ENCODE measurements around the gene FIP1L1. TPM values are rescaled to one million over a fixed set of nuclear protein-coding genes. Genes with fewer than 3 reads are reported as not detected.
A peak's percentile ranks its signal among the peaks of the same experiment; 100 is the strongest.

The FIP1L1 gene
- total and polyA plus RNA-seq, 9 of the 15 experiments (the other 6 are each of a cell fraction or from before 2014, with no cell fraction given) = 34.6 to 137 (median 72.0) TPM

GRCh38 chr4:53489279-53489889 is 111.9 kb downstream of the FIP1L1 start (continued):
- TF ChIP-seq, protein P1, sequence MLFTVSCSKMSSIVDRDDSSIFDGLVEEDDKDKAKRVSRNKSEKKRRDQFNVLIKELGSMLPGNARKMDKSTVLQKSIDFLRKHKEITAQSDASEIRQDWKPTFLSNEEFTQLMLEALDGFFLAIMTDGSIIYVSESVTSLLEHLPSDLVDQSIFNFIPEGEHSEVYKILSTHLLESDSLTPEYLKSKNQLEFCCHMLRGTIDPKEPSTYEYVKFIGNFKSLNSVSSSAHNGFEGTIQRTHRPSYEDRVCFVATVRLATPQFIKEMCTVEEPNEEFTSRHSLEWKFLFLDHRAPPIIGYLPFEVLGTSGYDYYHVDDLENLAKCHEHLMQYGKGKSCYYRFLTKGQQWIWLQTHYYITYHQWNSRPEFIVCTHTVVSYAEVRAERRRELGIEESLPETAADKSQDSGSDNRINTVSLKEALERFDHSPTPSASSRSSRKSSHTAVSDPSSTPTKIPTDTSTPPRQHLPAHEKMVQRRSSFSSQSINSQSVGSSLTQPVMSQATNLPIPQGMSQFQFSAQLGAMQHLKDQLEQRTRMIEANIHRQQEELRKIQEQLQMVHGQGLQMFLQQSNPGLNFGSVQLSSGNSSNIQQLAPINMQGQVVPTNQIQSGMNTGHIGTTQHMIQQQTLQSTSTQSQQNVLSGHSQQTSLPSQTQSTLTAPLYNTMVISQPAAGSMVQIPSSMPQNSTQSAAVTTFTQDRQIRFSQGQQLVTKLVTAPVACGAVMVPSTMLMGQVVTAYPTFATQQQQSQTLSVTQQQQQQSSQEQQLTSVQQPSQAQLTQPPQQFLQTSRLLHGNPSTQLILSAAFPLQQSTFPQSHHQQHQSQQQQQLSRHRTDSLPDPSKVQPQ (CRISPR knock-in tag; IDR thresholded peaks at IDR 0.05; ENCODE audit: borderline replicate concordance) = no peak
- peak; percentile 93 for TF ChIP-seq C11orf30 (IDR thresholded peaks at IDR 0.05; ENCODE audit: low read depth)
- no peak for TF ChIP-seq NR2F6 (CRISPR knock-in tag; IDR thresholded peaks at IDR 0.05)
- no peak for TF ChIP-seq SMC3 (conservative IDR thresholded peaks at IDR 0.05; ENCODE audit: insufficient read depth, low read depth, low read length)
- TF ChIP-seq SAP30 (IDR thresholded peaks at IDR 0.05; ENCODE audit: borderline replicate concordance, insufficient read depth, low read depth, low read length, poor library complexity, severe bottlenecking) = no peak
- no peak for TF ChIP-seq GTF2F1 (IDR thresholded peaks at IDR 0.05; ENCODE audit: low read depth, low read length)
- 0 out of 2 replicates have a peak, but pooled peaks have one; percentile 33 for TF ChIP-seq TEAD4 (IDR thresholded peaks at IDR 0.05; ENCODE audit: low read length)
- no peak for TF ChIP-seq TEAD4 (CRISPR knock-in tag; IDR thresholded peaks at IDR 0.05; ENCODE audit: borderline replicate concordance)
- no peak for TF ChIP-seq NCOA1 (IDR thresholded peaks at IDR 0.05; ENCODE audit: low read depth)
- peak; percentile 47; the same call in 1 of the 2 replicates for TF ChIP-seq ZNF175 (CRISPR knock-in tag; IDR thresholded peaks at IDR 0.05; ENCODE audit: low read depth)
- no peak for TF ChIP-seq PHF20 (IDR thresholded peaks at IDR 0.05; ENCODE audit: partially characterized antibody)
- peak; percentile 91 for TF ChIP-seq FOSL1 (tag; conservative IDR thresholded peaks at IDR 0.05)
- TF ChIP-seq, protein P2, sequence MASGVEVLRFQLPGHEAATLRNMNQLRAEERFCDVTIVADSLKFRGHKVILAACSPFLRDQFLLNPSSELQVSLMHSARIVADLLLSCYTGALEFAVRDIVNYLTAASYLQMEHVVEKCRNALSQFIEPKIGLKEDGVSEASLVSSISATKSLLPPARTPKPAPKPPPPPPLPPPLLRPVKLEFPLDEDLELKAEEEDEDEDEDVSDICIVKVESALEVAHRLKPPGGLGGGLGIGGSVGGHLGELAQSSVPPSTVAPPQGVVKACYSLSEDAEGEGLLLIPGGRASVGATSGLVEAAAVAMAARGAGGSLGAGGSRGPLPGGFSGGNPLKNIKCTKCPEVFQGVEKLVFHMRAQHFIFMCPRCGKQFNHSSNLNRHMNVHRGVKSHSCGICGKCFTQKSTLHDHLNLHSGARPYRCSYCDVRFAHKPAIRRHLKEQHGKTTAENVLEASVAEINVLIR (CRISPR knock-in tag; IDR thresholded peaks at IDR 0.05) = no peak
- TF ChIP-seq, protein P3, sequence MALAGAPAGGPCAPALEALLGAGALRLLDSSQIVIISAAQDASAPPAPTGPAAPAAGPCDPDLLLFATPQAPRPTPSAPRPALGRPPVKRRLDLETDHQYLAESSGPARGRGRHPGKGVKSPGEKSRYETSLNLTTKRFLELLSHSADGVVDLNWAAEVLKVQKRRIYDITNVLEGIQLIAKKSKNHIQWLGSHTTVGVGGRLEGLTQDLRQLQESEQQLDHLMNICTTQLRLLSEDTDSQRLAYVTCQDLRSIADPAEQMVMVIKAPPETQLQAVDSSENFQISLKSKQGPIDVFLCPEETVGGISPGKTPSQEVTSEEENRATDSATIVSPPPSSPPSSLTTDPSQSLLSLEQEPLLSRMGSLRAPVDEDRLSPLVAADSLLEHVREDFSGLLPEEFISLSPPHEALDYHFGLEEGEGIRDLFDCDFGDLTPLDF (CRISPR knock-in tag; IDR thresholded peaks at IDR 0.05) = no peak
- TF ChIP-seq FOXM1 (IDR thresholded peaks at IDR 0.05; ENCODE audit: low read depth) = no peak
- TF ChIP-seq FOXM1 (CRISPR knock-in tag; IDR thresholded peaks at IDR 0.05; ENCODE audit: low read depth) = no peak
- no peak for TF ChIP-seq ZNF347 (CRISPR knock-in tag; IDR thresholded peaks at IDR 0.05; ENCODE audit: low read depth)
- TF ChIP-seq ZFX (CRISPR knock-in tag; IDR thresholded peaks at IDR 0.05) = no peak
- no peak for TF ChIP-seq HCFC1 (IDR thresholded peaks at IDR 0.05; ENCODE audit: low read depth, low read length)
- no peak for TF ChIP-seq FOXP4 (CRISPR knock-in tag; IDR thresholded peaks at IDR 0.05; ENCODE audit: borderline replicate concordance)
- TF ChIP-seq LEF1 (IDR thresholded peaks at IDR 0.05) = no peak

Measured in K562 (cell line).